Body of pancreas (tissue), 4 donors: ENCODE measurements around the gene MICAL2.

Source experiments
- POLR2A ChIP-seq, 3 donors: fragments of 450-650 bp; IDR thresholded peaks; one replicate each; pipeline ENCODE4 v1.6.1; 2016; ENCODE audit warnings: antibody characterized with exemption in 3 of 3, mild to moderate bottlenecking in 2 of 3
- TF ChIP-seq, protein P1 (sequence below), 7 experiments: fragments of 450-650 bp in 4 of 7; fragments of 200-600 bp in 3 of 7; sonication (generic) in 3 of 7; IDR thresholded peaks; one replicate each; pipeline ENCODE4 v1.5.1; 2016 to 2019; ENCODE audit warnings: antibody characterized with exemption in 7 of 7

DNA sequence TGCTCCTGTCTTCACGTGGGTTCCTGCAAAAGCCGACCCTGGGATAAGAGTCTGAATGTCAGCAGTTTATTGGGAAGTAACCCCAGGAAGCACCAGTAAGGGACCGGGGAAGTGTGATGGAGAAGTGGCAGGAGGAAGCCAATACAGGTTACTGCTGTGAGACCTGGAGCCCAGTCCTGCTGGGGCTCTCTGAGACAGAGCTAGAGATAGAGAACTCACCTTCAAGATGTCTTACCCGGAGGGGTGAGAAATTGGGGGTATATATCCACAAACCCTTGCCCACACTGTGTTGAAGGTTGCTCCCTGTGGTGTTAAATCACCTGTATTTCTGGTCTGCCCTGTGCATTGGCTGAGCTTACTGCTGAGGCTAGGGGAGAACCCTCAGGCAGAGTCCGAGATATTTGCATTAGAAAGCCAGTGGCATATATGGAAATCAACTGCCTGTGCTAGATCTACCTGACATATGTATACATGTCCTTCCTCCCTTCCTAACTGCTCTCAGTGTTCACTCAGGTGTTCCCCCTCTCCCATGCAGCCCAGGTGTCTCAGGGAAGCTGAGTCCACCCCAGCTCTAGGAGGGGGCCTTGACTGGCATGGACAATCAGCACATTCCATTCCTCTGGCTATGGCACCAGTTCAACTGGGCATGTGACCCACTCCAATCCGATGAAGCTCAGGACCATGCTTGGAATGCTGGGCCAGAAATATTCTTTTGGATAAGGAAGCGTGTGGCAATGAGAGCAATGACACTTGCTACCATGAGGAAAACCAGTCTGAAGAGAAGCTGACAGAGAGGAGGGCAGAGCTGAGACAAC is 6.8 kb upstream of the MICAL2 start:
- TF ChIP-seq POLR2A (IDR thresholded peaks at IDR 0.05): no peak
- TF ChIP-seq, protein P1, sequence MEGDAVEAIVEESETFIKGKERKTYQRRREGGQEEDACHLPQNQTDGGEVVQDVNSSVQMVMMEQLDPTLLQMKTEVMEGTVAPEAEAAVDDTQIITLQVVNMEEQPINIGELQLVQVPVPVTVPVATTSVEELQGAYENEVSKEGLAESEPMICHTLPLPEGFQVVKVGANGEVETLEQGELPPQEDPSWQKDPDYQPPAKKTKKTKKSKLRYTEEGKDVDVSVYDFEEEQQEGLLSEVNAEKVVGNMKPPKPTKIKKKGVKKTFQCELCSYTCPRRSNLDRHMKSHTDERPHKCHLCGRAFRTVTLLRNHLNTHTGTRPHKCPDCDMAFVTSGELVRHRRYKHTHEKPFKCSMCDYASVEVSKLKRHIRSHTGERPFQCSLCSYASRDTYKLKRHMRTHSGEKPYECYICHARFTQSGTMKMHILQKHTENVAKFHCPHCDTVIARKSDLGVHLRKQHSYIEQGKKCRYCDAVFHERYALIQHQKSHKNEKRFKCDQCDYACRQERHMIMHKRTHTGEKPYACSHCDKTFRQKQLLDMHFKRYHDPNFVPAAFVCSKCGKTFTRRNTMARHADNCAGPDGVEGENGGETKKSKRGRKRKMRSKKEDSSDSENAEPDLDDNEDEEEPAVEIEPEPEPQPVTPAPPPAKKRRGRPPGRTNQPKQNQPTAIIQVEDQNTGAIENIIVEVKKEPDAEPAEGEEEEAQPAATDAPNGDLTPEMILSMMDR (IDR thresholded peaks at IDR 0.05): no peak
